OCI-LY7 (cell line): ENCODE measurements around the gene ARMH1. TPM values are rescaled to one million over a fixed set of nuclear protein-coding genes. Genes with fewer than 3 reads are reported as not detected.
A peak's percentile ranks its signal among the peaks of the same experiment; 100 is the strongest.

Experiments used
- Bru-seq: library from RNA; stranded (reverse); fragments of 400-500 nt; gene quantifications from one replicate; lab custom pipeline; 2021; lab: Mats Ljungman, UMichigan
- BruChase-seq, 2 experiments: library from RNA; stranded (reverse); fragments of 400-500 nt; gene quantifications; one replicate each; lab custom pipeline; 2021; lab: Mats Ljungman, UMichigan
- BruUV-seq: library from RNA; stranded (reverse); fragments of 400-500 nt; replicated peaks from 2 replicates; lab custom pipeline; 2021; lab: Mats Ljungman, UMichigan
- CTCF ChIA-PET: fragments of 300-600 bp; sonication (Branson Sonifier 250); formaldehyde crosslinking; loops from one replicate; lab custom pipeline; 2022; ENCODE audit warnings: antibody characterized with exemption; ENCODE audit not compliant: unreplicated experiment; lab: Charles Lee
- POLR2A ChIA-PET: fragments of 300-600 bp; sonication (Branson Sonifier 250); formaldehyde crosslinking; loops from one replicate; lab custom pipeline; 2022; ENCODE audit warnings: antibody characterized with exemption; lab: Charles Lee
- DNase-seq: peaks from one replicate; pipeline ENCODE4 v3.0.0-alpha.2; 2015; ENCODE audit warnings: low spot score
- H2AFZ ChIP-seq: fragments of 200-600 bp; sonication (generic), shearing (Covaris generic); 2 replicates; pipeline ENCODE4 v1.6.1; 2014; ENCODE audit warnings: mild to moderate bottlenecking, antibody characterized with exemption, low read length, moderate library complexity
- H3K27ac ChIP-seq: fragments of 200-600 bp; sonication (generic); 2 replicates; pipeline ENCODE4 v1.5.1; 2014; ENCODE audit warnings: mixed run types, low read depth, mild to moderate bottlenecking, moderate library complexity, low read length, inconsistent platforms; ENCODE audit not compliant: poor library complexity, severe bottlenecking
- H3K36me3 ChIP-seq: fragments of 200-600 bp; sonication (generic); 2 replicates; pipeline ENCODE4 v1.6.1; 2014; ENCODE audit warnings: mild to moderate bottlenecking, antibody characterized with exemption, low read length, moderate library complexity, mixed read lengths; ENCODE audit not compliant: insufficient read depth
- H3K4me1 ChIP-seq: fragments of 200-600 bp; sonication (generic); 2 replicates; pipeline ENCODE4 v1.5.1; 2014; ENCODE audit warnings: mild to moderate bottlenecking, low read length; ENCODE audit not compliant: insufficient read depth, poor library complexity, severe bottlenecking
- H3K4me2 ChIP-seq: fragments of 200-600 bp; sonication (generic); 2 replicates; pipeline ENCODE4 v1.6.1; 2014; ENCODE audit warnings: mild to moderate bottlenecking, low read length
- H3K4me3 ChIP-seq: fragments of 200-600 bp; sonication (generic); 2 replicates; pipeline ENCODE4 v1.5.1; 2014; ENCODE audit warnings: mild to moderate bottlenecking, low read depth, low read length; ENCODE audit not compliant: poor library complexity, severe bottlenecking
- H3K79me2 ChIP-seq: fragments of 200-600 bp; sonication (generic); 2 replicates; pipeline ENCODE4 v1.6.1; 2016; ENCODE audit warnings: low read depth, mild to moderate bottlenecking, low read length, moderate library complexity, mixed read lengths; ENCODE audit not compliant: insufficient read depth
- H3K9me2 ChIP-seq: fragments of 200-600 bp; sonication (generic); 2 replicates; pipeline ENCODE4 v1.6.1; 2016; ENCODE audit warnings: mild to moderate bottlenecking, low read length, mixed read lengths; ENCODE audit not compliant: insufficient read depth
- H3K9me3 ChIP-seq: fragments of 200-600 bp; sonication (generic); 2 replicates; pipeline ENCODE4 v1.6.1; 2014; ENCODE audit warnings: mild to moderate bottlenecking, mixed run types, low read length, mixed read lengths
- H4K20me1 ChIP-seq: fragments of 200-600 bp; sonication (generic); 2 replicates; pipeline ENCODE4 v1.6.1; 2014; ENCODE audit warnings: mild to moderate bottlenecking, antibody characterized with exemption, low read length, moderate library complexity, mixed read lengths; ENCODE audit not compliant: insufficient read depth
- EZH2phosphoT487 ChIP-seq: fragments of 200-600 bp; sonication (generic); IDR thresholded peaks from 2 replicates; pipeline ENCODE4 v1.6.1; 2018; ENCODE audit warnings: low read depth, borderline replicate concordance, mild to moderate bottlenecking, mixed run types, antibody characterized with exemption, low read length, moderate library complexity, mixed read lengths
- intact Hi-C: fragments of 100-400 bp; cut with micrococcal nuclease; formaldehyde crosslinking; loops from one replicate; pipeline ENCODE4 v1.10.0; 2022; ENCODE audit not compliant: unreplicated experiment
- long read RNA-seq: library from polyadenylated mRNA; stranded (forward); transcript quantifications from one replicate; pipeline ENCODE4 v2.0.0, GENCODE V29; 2022
- total RNA-seq, 2 experiments: library from RNA; depleted of rRNA in 1 of 2; stranded (reverse); fragments of >200 nt in 1 of 2; shearing (Covaris generic) in 1 of 2; gene quantifications; 2 replicates each; pipeline ENCODE4 v1.2.3, GENCODE V29; 2014 to 2022
- TF ChIP-seq, protein P1 (sequence below): fragments of 200-600 bp; sonication (generic); conservative IDR thresholded peaks from 2 replicates; pipeline ENCODE4 v1.5.1; 2014; ENCODE audit warnings: mild to moderate bottlenecking, antibody characterized with exemption, low read length, moderate library complexity, mixed read lengths

Gene ARMH1
- total RNA-seq (2014; rRNA removed; shearing (Covaris generic)) (5.3 and 7.8 TPM in 2 replicates), total RNA-seq (2022) (7.9 and 8.9 TPM in 2 replicates), Bru-seq, nascent RNA (percentile 41 among the genes with signal in this experiment), BruChase-seq, experiment 1, labeled RNA remaining after a 6-hour chase (percentile 57 among the genes with signal in this experiment), BruChase-seq, experiment 2, labeled RNA remaining after a 2-hour chase (percentile 42 among the genes with signal in this experiment)
- long read RNA-seq, partial matches to known transcripts: 1 of 9 reads
- long read RNA-seq, other reads (novel, unspliced or antisense): 8 of 9 reads

- TF ChIP-seq, protein P1, sequence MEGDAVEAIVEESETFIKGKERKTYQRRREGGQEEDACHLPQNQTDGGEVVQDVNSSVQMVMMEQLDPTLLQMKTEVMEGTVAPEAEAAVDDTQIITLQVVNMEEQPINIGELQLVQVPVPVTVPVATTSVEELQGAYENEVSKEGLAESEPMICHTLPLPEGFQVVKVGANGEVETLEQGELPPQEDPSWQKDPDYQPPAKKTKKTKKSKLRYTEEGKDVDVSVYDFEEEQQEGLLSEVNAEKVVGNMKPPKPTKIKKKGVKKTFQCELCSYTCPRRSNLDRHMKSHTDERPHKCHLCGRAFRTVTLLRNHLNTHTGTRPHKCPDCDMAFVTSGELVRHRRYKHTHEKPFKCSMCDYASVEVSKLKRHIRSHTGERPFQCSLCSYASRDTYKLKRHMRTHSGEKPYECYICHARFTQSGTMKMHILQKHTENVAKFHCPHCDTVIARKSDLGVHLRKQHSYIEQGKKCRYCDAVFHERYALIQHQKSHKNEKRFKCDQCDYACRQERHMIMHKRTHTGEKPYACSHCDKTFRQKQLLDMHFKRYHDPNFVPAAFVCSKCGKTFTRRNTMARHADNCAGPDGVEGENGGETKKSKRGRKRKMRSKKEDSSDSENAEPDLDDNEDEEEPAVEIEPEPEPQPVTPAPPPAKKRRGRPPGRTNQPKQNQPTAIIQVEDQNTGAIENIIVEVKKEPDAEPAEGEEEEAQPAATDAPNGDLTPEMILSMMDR: peak; percentile 57
- TF ChIP-seq EZH2phosphoT487: no peak
- Histone ChIP-seq H2AFZ (peak within 1 kb of the TSS; percentile 69), H4K20me1 (no peaks in the 10 kb centered on the region), H3K4me2 (peak within 1 kb of the TSS; percentile 84), H3K36me3 (no peaks in the 10 kb centered on the region), H3K27ac (peak within 1 kb of the TSS; percentile 53), H3K9me2 (no peaks in the 10 kb centered on the region), H3K4me1 (peaks cover 54% of the 10 kb centered on the region), H3K79me2 (no peaks in the 10 kb centered on the region), H3K4me3 (peak within 1 kb of the TSS; percentile 73), H3K9me3 (no peaks in the 10 kb centered on the region)
- DNase-seq: peak; percentile 99
- intact Hi-C loops: loop anchor here (2.0 kb wide), 1 partner anchor 20 kb away; no protein-coding TSS in a partner anchor
- CTCF ChIA-PET: interaction anchor here (0.6 to 1.9 kb wide), 3 partner anchors 22 to 51 kb away, joined by 3 to 6 read pairs (median 4); no protein-coding TSS in a partner anchor
- no TSS peak for BruUV-seq
- POLR2A ChIA-PET: interaction anchor here (0.5 to 4.3 kb wide), 11 partner anchors 10 to 314 kb away, joined by 3 to 27 read pairs (median 5); partner anchors contain the start of gene RNU5D-1
These were observed at the start of gene ARMH1, which contains the start of gene TMEM53 for GRCh38 chr1:44674113-44675000. TSS of gene ARMH1 (plus strand) at chr1:44674714. CDS start at chr1:44689698, 14,984 bp downstream. TSS of gene TMEM53 (minus strand) at chr1:44674481. CDS start at chr1:44674391, 90 bp downstream.

- no TSS peak for BruUV-seq
- H3K4me1 ChIP-seq: no peaks in the 10 kb centered on the region
- intact Hi-C loops: no loop called here
- no peaks in the 10 kb centered on the region for H4K20me1 ChIP-seq
- no peaks in the 10 kb centered on the region for H3K9me2 ChIP-seq
- no peak for DNase-seq
- TF ChIP-seq EZH2phosphoT487: no peak
- TF ChIP-seq, protein P1: no peak
- no peaks in the 10 kb centered on the region for H3K9me3 ChIP-seq
- H3K4me2 ChIP-seq: no peak overlapping the region
- H3K79me2 ChIP-seq: no peaks in the 10 kb centered on the region
- no peaks in the 10 kb centered on the region for H3K36me3 ChIP-seq
- no peak overlapping the region for H3K27ac ChIP-seq
- no peak overlapping the region for H3K4me3 ChIP-seq
- H2AFZ ChIP-seq: no peak overlapping the region
- ChIA-PET POLR2A (interaction anchor here (0.7 kb wide), 1 partner anchor 1583 kb away, joined by 3 read pairs; no protein-coding TSS in a partner anchor), CTCF (no interaction called here)
These were observed 49.2 kb upstream of the ARMH1 start for GRCh38 chr1:44625348-44625747.
